ENCODE measurements around the gene SDK1.

SDK1 gene

GRCh38 chr7:4198301-4198700, 897.2 kb downstream of the SDK1 start:
- Histone ChIP-seq H3K36me3 (no peaks in the 10 kb centered on the region), H3K4me1 (no peaks in the 10 kb centered on the region), H3K9me3 (no peaks in the 10 kb centered on the region), H3K27me3 (no peaks in the 10 kb centered on the region), H3K4me3 (ENCODE audit: low read depth, low read length) (no peak overlapping the region)
- TF ChIP-seq, protein P1, sequence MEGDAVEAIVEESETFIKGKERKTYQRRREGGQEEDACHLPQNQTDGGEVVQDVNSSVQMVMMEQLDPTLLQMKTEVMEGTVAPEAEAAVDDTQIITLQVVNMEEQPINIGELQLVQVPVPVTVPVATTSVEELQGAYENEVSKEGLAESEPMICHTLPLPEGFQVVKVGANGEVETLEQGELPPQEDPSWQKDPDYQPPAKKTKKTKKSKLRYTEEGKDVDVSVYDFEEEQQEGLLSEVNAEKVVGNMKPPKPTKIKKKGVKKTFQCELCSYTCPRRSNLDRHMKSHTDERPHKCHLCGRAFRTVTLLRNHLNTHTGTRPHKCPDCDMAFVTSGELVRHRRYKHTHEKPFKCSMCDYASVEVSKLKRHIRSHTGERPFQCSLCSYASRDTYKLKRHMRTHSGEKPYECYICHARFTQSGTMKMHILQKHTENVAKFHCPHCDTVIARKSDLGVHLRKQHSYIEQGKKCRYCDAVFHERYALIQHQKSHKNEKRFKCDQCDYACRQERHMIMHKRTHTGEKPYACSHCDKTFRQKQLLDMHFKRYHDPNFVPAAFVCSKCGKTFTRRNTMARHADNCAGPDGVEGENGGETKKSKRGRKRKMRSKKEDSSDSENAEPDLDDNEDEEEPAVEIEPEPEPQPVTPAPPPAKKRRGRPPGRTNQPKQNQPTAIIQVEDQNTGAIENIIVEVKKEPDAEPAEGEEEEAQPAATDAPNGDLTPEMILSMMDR (IDR thresholded peaks at IDR 0.05; ENCODE audit: low read depth, low read length): no peak
- no peak for DNase-seq

DNA sequence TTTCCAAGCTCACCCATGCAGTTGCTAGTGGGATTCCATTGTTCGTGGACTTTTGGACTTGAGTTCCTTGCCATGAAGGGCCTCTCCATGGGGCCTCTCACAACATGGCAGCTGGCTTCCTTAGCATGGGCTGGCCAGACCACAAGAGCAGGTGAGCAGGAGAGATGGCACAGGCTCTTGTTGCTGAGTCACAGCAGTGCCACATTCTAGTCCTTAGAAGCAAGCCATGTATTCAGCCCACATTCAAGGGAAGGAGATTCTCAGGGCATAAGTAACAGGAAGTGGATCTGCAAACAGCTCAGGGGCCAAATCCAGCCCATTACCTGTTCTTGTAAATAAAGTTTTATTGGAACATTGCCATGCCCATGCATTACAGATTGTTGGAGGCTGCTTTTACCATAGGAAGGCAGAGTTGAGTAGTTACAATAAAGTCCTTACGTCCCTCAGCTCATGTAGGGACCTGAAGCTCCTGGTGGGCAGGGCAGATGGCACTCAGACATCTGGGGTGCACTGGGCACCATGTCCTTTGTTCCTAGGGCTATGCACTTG, 899.6 kb downstream of the SDK1 start:
- TF ChIP-seq, protein P1 (IDR thresholded peaks at IDR 0.05; ENCODE audit: low read depth, low read length): no peak
- Histone ChIP-seq H3K4me1 (no peaks in the 10 kb centered on the region), H3K27me3 (no peaks in the 10 kb centered on the region), H3K36me3 (no peaks in the 10 kb centered on the region), H3K9me3 (no peaks in the 10 kb centered on the region), H3K4me3 (ENCODE audit: low read depth, low read length) (no peak overlapping the region)
- DNase-seq: no peak

- Histone ChIP-seq H3K4me3 (ENCODE audit: low read depth, low read length) (no peak overlapping the region), H3K27me3 (no peaks in the 10 kb centered on the region), H3K36me3 (no peaks in the 10 kb centered on the region), H3K4me1 (no peaks in the 10 kb centered on the region), H3K9me3 (no peaks in the 10 kb centered on the region)
- no peak for DNase-seq
- TF ChIP-seq, protein P1 (IDR thresholded peaks at IDR 0.05; ENCODE audit: low read depth, low read length): no peak
These were observed 900.5 kb downstream of the SDK1 start for GRCh38 chr7:4201566-4201965.

DNA sequence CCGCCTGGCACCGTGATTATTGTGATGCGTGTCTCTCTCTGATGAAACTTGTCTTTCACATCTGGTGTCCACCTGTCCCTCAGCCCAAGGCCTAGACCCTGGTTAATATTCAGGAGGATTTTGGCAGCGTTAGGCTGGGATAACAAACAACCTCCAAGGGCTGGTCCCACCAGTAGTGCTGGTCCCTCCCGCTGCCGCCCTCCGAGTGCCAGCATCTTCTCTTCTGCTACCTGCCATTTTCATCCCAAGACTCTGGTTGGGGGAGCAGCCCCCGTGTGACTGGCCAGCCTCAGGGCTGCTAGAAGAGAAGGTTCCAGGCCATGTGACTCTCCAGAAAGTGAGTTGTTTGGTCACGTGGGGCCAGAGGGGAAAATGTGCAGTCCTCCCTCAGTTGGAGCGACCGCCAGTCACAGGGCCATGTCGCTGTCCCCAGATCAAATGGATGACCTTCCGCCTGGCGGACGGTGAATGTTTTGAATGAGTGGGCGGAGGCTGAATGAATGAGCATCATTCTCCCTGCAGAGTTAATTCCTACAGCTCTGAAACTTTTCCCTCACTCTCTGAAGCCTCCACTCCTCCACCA, 901.2 kb downstream of the SDK1 start:
- TF ChIP-seq, protein P1 (IDR thresholded peaks at IDR 0.05; ENCODE audit: low read depth, low read length): no peak
- Histone ChIP-seq H3K4me1 (no peaks in the 10 kb centered on the region), H3K27me3 (no peaks in the 10 kb centered on the region), H3K9me3 (no peaks in the 10 kb centered on the region), H3K36me3 (no peaks in the 10 kb centered on the region), H3K4me3 (ENCODE audit: low read depth, low read length) (no peak overlapping the region)
- DNase-seq: no peak

- H3K4me3 ChIP-seq (ENCODE audit: low read depth, low read length): no peak overlapping the region
- no peaks in the 10 kb centered on the region for H3K27me3 ChIP-seq
- no peaks in the 10 kb centered on the region for H3K9me3 ChIP-seq
- DNase-seq: no peak
- TF ChIP-seq, protein P1 (IDR thresholded peaks at IDR 0.05; ENCODE audit: low read depth, low read length): no peak
- no peaks in the 10 kb centered on the region for H3K4me1 ChIP-seq
- H3K36me3 ChIP-seq: no peaks in the 10 kb centered on the region
These were observed 901.9 kb downstream of the SDK1 start for GRCh38 chr7:4202954-4203353.

DNA sequence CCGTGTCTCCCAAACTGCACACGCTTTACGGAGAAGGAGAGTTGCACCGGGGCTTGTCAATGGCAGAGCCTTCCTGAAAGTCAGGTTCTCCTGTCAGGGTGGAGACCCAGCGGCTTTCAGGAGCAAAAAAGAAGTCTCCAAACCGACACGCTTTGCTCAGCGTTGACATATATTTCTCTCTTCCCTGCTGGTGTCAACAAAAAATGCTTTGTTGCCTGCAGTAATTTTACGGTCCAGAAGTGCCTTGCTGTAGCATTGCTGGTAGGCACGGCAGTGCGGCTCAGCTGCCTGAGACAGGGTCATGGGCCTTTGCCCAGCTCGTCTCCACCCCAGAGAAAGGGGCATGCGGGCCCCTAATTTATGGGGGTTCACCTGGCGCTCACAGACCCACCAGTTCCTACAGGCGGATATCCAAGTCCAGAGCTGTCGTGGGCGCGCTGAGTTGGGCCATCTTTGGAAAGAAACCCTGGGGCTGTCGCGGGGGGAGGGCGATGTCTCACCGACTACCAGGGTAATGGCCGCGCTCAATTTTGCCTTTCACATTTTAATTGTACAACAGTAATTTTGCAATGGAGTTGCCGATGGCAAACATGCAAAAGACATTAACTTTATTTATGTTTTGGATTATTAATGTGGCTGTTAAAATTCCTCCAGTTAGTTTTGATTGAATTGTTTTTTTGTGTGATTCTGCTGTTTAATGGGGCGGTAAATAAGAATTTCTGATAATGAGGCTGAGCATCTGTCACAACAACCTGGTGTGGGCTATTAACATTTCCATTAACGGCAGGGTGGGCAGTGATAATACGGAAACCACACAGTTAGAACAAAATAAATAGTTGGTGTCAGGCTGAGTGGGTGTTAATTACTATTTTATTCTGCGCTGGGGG, 902.8 kb downstream of the SDK1 start:
- DNase-seq: no peak
- no peaks in the 10 kb centered on the region for H3K4me1 ChIP-seq

More for the DNA sequence above, 902.8 kb downstream of the SDK1 start:
- H3K27me3 ChIP-seq: no peaks in the 10 kb centered on the region
- no peaks in the 10 kb centered on the region for H3K36me3 ChIP-seq
- H3K4me3 ChIP-seq (ENCODE audit: low read depth, low read length): no peak overlapping the region
- TF ChIP-seq, protein P1 (IDR thresholded peaks at IDR 0.05; ENCODE audit: low read depth, low read length): no peak
- H3K9me3 ChIP-seq: no peaks in the 10 kb centered on the region
